HUES64 (cell line): ENCODE measurements around the gene STUB1.

Source experiments
- H3K27ac ChIP-seq: 2 replicates; pipeline ENCODE4 v1.7.0; 2013; ENCODE audit warnings: low read depth, low read length, inconsistent platforms
- H3K27me3 ChIP-seq: 2 replicates; pipeline ENCODE4 v1.6.1; 2013; ENCODE audit warnings: mild to moderate bottlenecking, low read length; ENCODE audit not compliant: insufficient read depth
- H3K36me3 ChIP-seq: 2 replicates; pipeline ENCODE4 v1.6.1; 2013; ENCODE audit warnings: mild to moderate bottlenecking, low read length; ENCODE audit not compliant: insufficient read depth
- H3K4me1 ChIP-seq: 2 replicates; pipeline ENCODE4 v1.6.1; 2013; ENCODE audit warnings: mild to moderate bottlenecking, low read length, moderate library complexity; ENCODE audit not compliant: insufficient read depth
- H3K4me3 ChIP-seq: 2 replicates; pipeline ENCODE4 v1.5.1; 2013; ENCODE audit warnings: mild to moderate bottlenecking, low read length, moderate library complexity
- H3K9ac ChIP-seq: 2 replicates; pipeline ENCODE4 v1.6.1; 2013; ENCODE audit warnings: mild to moderate bottlenecking, low read depth, low read length
- H3K9me3 ChIP-seq: 2 replicates; pipeline ENCODE4 v1.6.1; 2013; ENCODE audit warnings: low read depth, low read length; ENCODE audit not compliant: insufficient read depth
- WGBS: fragments of 150-250, 120-280 bp; methylation state at CpG from one replicate; pipeline ENCODE4 v1.1.7; 2013; ENCODE audit warnings: missing lambda C conversion rate; 5-methylcytosine and 5-hydroxymethylcytosine counted together

The STUB1 gene

GRCh38 chr16:668519-669171 is 11.6 kb upstream of the STUB1 start:
- peak overlapping the region; percentile 41; the same call in 1 of the 2 replicates for H3K27ac ChIP-seq
- 14% methylated on average over 50 of the region's 50 CpGs for WGBS
- H3K4me1 ChIP-seq = no peaks in the 10 kb centered on the region
- no peaks in the 10 kb centered on the region for H3K9me3 ChIP-seq
- H3K4me3 ChIP-seq = peak overlapping the region; percentile 90
- H3K9ac ChIP-seq = peak overlapping the region; percentile 86
- H3K36me3 ChIP-seq = peaks cover 44% of the 10 kb centered on the region
- H3K27me3 ChIP-seq = no peaks in the 10 kb centered on the region

- WGBS = 96% methylated on average over 13 of the region's 13 CpGs
- Histone ChIP-seq H3K27me3 (no peaks in the 10 kb centered on the region), H3K36me3 (peaks cover 50% of the 10 kb centered on the region), H3K4me1 (peaks cover 3% of the 10 kb centered on the region; the same call in 1 of the 2 replicates), H3K4me3 (no peak overlapping the region), H3K9me3 (no peaks in the 10 kb centered on the region), H3K27ac (no peak overlapping the region), H3K9ac (no peak overlapping the region)
Measured at GRCh38 chr16:669666-670065, 10.5 kb upstream of the STUB1 start.

GRCh38 chr16:670485-671352 is 9.5 kb upstream of the STUB1 start:
- H3K9ac ChIP-seq = no peak overlapping the region
- H3K27me3 ChIP-seq = peaks cover 5% of the 10 kb centered on the region; the same call in 1 of the 2 replicates
- peaks cover 6% of the 10 kb centered on the region; the same call in 1 of the 2 replicates for H3K4me1 ChIP-seq
- H3K36me3 ChIP-seq = peaks cover 50% of the 10 kb centered on the region
- H3K9me3 ChIP-seq = no peaks in the 10 kb centered on the region
- H3K4me3 ChIP-seq = no peak overlapping the region
- H3K27ac ChIP-seq = no peak overlapping the region
- WGBS = 96% methylated on average over 52 of the region's 52 CpGs

GRCh38 chr16:671353-672131 is 8.7 kb upstream of the STUB1 start:
- 97% methylated on average over 40 of the region's 40 CpGs for WGBS
- Histone ChIP-seq H3K27ac (no peak overlapping the region), H3K4me1 (peaks cover 6% of the 10 kb centered on the region; the same call in 1 of the 2 replicates), H3K27me3 (peaks cover 5% of the 10 kb centered on the region; the same call in 1 of the 2 replicates), H3K4me3 (no peak overlapping the region), H3K9me3 (no peaks in the 10 kb centered on the region), H3K36me3 (peaks cover 50% of the 10 kb centered on the region), H3K9ac (no peak overlapping the region)

- no peak overlapping the region for H3K27ac ChIP-seq
- H3K9ac ChIP-seq = no peak overlapping the region
- peaks cover 5% of the 10 kb centered on the region; the same call in 1 of the 2 replicates for H3K27me3 ChIP-seq
- H3K36me3 ChIP-seq = peaks cover 50% of the 10 kb centered on the region
- WGBS = 95% methylated on average over 19 of the region's 19 CpGs
- no peaks in the 10 kb centered on the region for H3K9me3 ChIP-seq
- peaks cover 6% of the 10 kb centered on the region; the same call in 1 of the 2 replicates for H3K4me1 ChIP-seq
- no peak overlapping the region for H3K4me3 ChIP-seq
Measured at GRCh38 chr16:672371-672770, 7.8 kb upstream of the STUB1 start.

GRCh38 chr16:672851-673250 is 7.4 kb upstream of the STUB1 start:
- Histone ChIP-seq H3K9ac (no peak overlapping the region), H3K4me3 (no peak overlapping the region), H3K9me3 (no peaks in the 10 kb centered on the region), H3K27ac (no peak overlapping the region), H3K4me1 (peaks cover 6% of the 10 kb centered on the region; the same call in 1 of the 2 replicates), H3K36me3 (peaks cover 50% of the 10 kb centered on the region), H3K27me3 (peaks cover 5% of the 10 kb centered on the region; the same call in 1 of the 2 replicates)
- 95% methylated on average over 21 of the region's 21 CpGs for WGBS

GRCh38 chr16:673399-673991 is 6.7 kb upstream of the STUB1 start:
- Histone ChIP-seq H3K27me3 (peaks cover 5% of the 10 kb centered on the region; the same call in 1 of the 2 replicates), H3K4me1 (peaks cover 6% of the 10 kb centered on the region; the same call in 1 of the 2 replicates), H3K27ac (no peak overlapping the region), H3K9me3 (no peaks in the 10 kb centered on the region), H3K4me3 (no peak overlapping the region), H3K36me3 (peaks cover 50% of the 10 kb centered on the region), H3K9ac (no peak overlapping the region)
- WGBS = 95% methylated on average over 18 of the region's 18 CpGs

- H3K9ac ChIP-seq = no peak overlapping the region; the same call in 1 of the 2 replicates
- H3K4me1 ChIP-seq = peaks cover 6% of the 10 kb centered on the region; the same call in 1 of the 2 replicates
- peaks cover 5% of the 10 kb centered on the region; the same call in 1 of the 2 replicates for H3K27me3 ChIP-seq
- WGBS = 88% methylated on average over 22 of the region's 22 CpGs
- no peaks in the 10 kb centered on the region for H3K9me3 ChIP-seq
- peaks cover 49% of the 10 kb centered on the region for H3K36me3 ChIP-seq
- peak overlapping the region; percentile 61; the same call in 1 of the 2 replicates for H3K4me3 ChIP-seq
- peak overlapping the region; percentile 35; the same call in 1 of the 2 replicates for H3K27ac ChIP-seq
Measured at GRCh38 chr16:674214-674881, 5.9 kb upstream of the STUB1 start.

GRCh38 chr16:674968-675883 is 5.0 kb upstream of the STUB1 start, which contains the start of gene RHBDL1:
Gene RHBDL1 (plus strand): TSS chr16:675671. CDS start chr16:675791, 120 bp downstream.
- Histone ChIP-seq H3K36me3 (peaks cover 40% of the 10 kb centered on the region), H3K9me3 (no peaks in the 10 kb centered on the region), H3K4me3 (peak within 1 kb of the TSS; percentile 61), H3K27ac (peak within 1 kb of the TSS; percentile 35; the same call in 1 of the 2 replicates), H3K4me1 (peaks cover 6% of the 10 kb centered on the region; the same call in 1 of the 2 replicates), H3K9ac (peak within 1 kb of the TSS; percentile 66; the same call in 1 of the 2 replicates), H3K27me3 (peaks cover 5% of the 10 kb centered on the region; the same call in 1 of the 2 replicates)
- 4% methylated on average over 73 of the region's 73 CpGs for WGBS
